Naive thymus-derived CD4-positive, alpha-beta T cell (primary cell): ENCODE results near the gene CPNE2. TPM values are rescaled to one million over a fixed set of nuclear protein-coding genes. Genes with fewer than 3 reads are reported as not detected.
A peak's percentile ranks its signal among the peaks of the same experiment; 100 is the strongest.

ENCODE experiments used
- ATAC-seq: fragments of 150-1000 bp; cut with Tn5 transposase; 2 replicates; pipeline ENCODE4 v1.10.0; 2021; ENCODE audit warnings: mild to moderate bottlenecking, moderate library complexity
- CTCF ChIA-PET: fragments of 350-600 bp; sonication (Branson Sonifier 250); formaldehyde crosslinking; loops from one replicate; lab custom pipeline; 2021; ENCODE audit warnings: antibody characterized with exemption; lab: Charles Lee
- POLR2A ChIA-PET: fragments of 350-600 bp; sonication (Branson Sonifier 250); formaldehyde crosslinking; loops from one replicate; lab custom pipeline; 2021; ENCODE audit warnings: antibody characterized with exemption, inconsistent platforms; lab: Charles Lee
- DNase-seq, 9 donors: peaks; one replicate each; pipeline versions ENCODE4 v3.0.0 to v3.0.0-alpha.2; 2020 to 2022; ENCODE audit warnings: mixed read lengths in 1 of 9
- H3K27ac ChIP-seq: one replicate; pipeline ENCODE4 v1.7.0; 2013; ENCODE audit warnings: mild to moderate bottlenecking, low read depth, low read length, moderate library complexity
- H3K27me3 ChIP-seq, 2 donors: one replicate each; pipeline ENCODE4 v1.7.0; 2013; ENCODE audit warnings: low read length in 2 of 2, mild to moderate bottlenecking in 2 of 2, moderate library complexity in 2 of 2; ENCODE audit not compliant: control insufficient read depth in 2 of 2, insufficient read depth in 2 of 2
- H3K36me3 ChIP-seq, 3 experiments: 1 replicate in 2 of 3; 2 replicates in 1 of 3; pipeline ENCODE4 v1.7.0; 2013; ENCODE audit warnings: low read length in 3 of 3, mild to moderate bottlenecking in 3 of 3, moderate library complexity in 1 of 3; ENCODE audit not compliant: insufficient read depth in 3 of 3, control insufficient read depth in 2 of 3
- H3K4me1 ChIP-seq, 2 donors: one replicate each; pipeline ENCODE4 v1.7.0; 2013; ENCODE audit warnings: low read length in 2 of 2, mild to moderate bottlenecking in 2 of 2, moderate library complexity in 1 of 2; ENCODE audit not compliant: control insufficient read depth in 2 of 2, insufficient read depth in 2 of 2
- H3K4me3 ChIP-seq: 2 replicates; pipeline ENCODE4 v1.7.0; 2013; ENCODE audit warnings: mild to moderate bottlenecking, low read length
- H3K9me3 ChIP-seq, 3 experiments: 1 replicate in 2 of 3; 2 replicates in 1 of 3; pipeline ENCODE4 v1.7.0; 2013; ENCODE audit warnings: low read length in 3 of 3; ENCODE audit not compliant: control insufficient read depth in 2 of 3
- H3K27ac Mint-ChIP-seq, 9 donors: one replicate each; pipeline ENCODE4 v1.8.0; 2020 to 2022; ENCODE audit warnings: mixed read lengths in 9 of 9, mild to moderate bottlenecking in 8 of 9, moderate library complexity in 5 of 9, inconsistent platforms in 2 of 9
- H3K27me3 Mint-ChIP-seq, 5 donors: one replicate each; pipeline ENCODE4 v1.8.0; 2021 to 2022; ENCODE audit warnings: mixed read lengths in 5 of 5, mild to moderate bottlenecking in 1 of 5
- H3K36me3 Mint-ChIP-seq, 5 donors: one replicate each; pipeline ENCODE4 v1.8.0; 2020 to 2022; ENCODE audit warnings: mixed read lengths in 5 of 5, mild to moderate bottlenecking in 3 of 5, inconsistent platforms in 1 of 5
- H3K4me1 Mint-ChIP-seq, 7 donors: one replicate each; pipeline ENCODE4 v1.8.0; 2020 to 2022; ENCODE audit warnings: mixed read lengths in 7 of 7, mild to moderate bottlenecking in 3 of 7, inconsistent platforms in 1 of 7
- H3K4me3 Mint-ChIP-seq, 10 donors: one replicate each; pipeline ENCODE4 v1.8.0; 2020 to 2022; ENCODE audit warnings: mild to moderate bottlenecking in 10 of 10, mixed read lengths in 10 of 10, moderate library complexity in 6 of 10, inconsistent platforms in 2 of 10
- H3K9me3 Mint-ChIP-seq, 11 donors: one replicate each; pipeline ENCODE4 v1.8.0; 2020 to 2022; ENCODE audit warnings: mixed read lengths in 11 of 11, mild to moderate bottlenecking in 4 of 11, inconsistent platforms in 1 of 11, moderate library complexity in 1 of 11
- intact Hi-C, 2 donors: fragments of 100-400 bp; cut with micrococcal nuclease; formaldehyde crosslinking; loops; one replicate each; pipeline ENCODE4 v1.15.1; 2023
- polyA plus RNA-seq, 2 donors: library from polyadenylated mRNA; unstranded; fragments of 300-500 nt; fragmentation: Illumina TruSeq; gene quantifications; one replicate each; pipeline ENCODE4 v1.2.3, GENCODE V29; 2021
- total RNA-seq, 6 experiments: library from RNA in 5 of 6; stranded (reverse) in 5 of 6; gene quantifications; 1 replicate in 5 of 6; 2 replicates in 1 of 6; pipeline ENCODE4 v1.2.3 and lab custom pipeline; 2021 to 2026

CPNE2 gene
- total and polyA plus RNA-seq, 7 experiments from 2014 or later = 1.1 to 12.6 (median 5.5) TPM

GRCh38 chr16:57165938-57166337, 73.6 kb downstream of the CPNE2 start:
- no peaks in the 10 kb centered on the region for H3K27me3 ChIP-seq
- H3K4me3 Mint-ChIP-seq = no peak overlapping the region
- intact Hi-C loops = loop anchor here (5.0 kb wide), 2 partner anchors 251 to 374 kb away; no protein-coding TSS in a partner anchor

GRCh38 chr16:57166451-57166850, 74.1 kb downstream of the CPNE2 start:
- H3K27me3 ChIP-seq = no peaks in the 10 kb centered on the region
- Mint-ChIP-seq H3K27me3 (no peaks in the 10 kb centered on the region), H3K4me3 (no peak overlapping the region), H3K36me3 (peaks cover 15 to 45% (median 31%) of the 10 kb centered on the region in 5 donors), H3K4me1 (peaks cover 5 to 28% (median 15%) of the 10 kb centered on the region in 7 donors), H3K9me3 (no peaks in the 10 kb centered on the region), H3K27ac (peak overlapping the region in 1 of 9 donors; percentile 2)
- H3K4me1 ChIP-seq = peaks cover 0 to 4% of the 10 kb centered on the region in 2 donors
- ChIA-PET CTCF (interaction anchor here (0.6 to 5.8 kb wide), 5 partner anchors 74 to 205 kb away, joined by 3 to 31 read pairs (median 5); partner anchors contain the start of gene CPNE2), POLR2A (interaction anchor here (0.5 to 1.0 kb wide), 2 partner anchors 53 to 74 kb away, joined by 3 to 7 read pairs; partner anchors contain the start of gene CPNE2)
- H3K27ac ChIP-seq = no peak overlapping the region
- H3K4me3 ChIP-seq = no peak overlapping the region
- peaks cover 13 to 61% (median 30%) of the 10 kb centered on the region in 3 experiments for H3K36me3 ChIP-seq
- intact Hi-C loops = loop anchor here (5.0 kb wide), 2 partner anchors 251 to 374 kb away; no protein-coding TSS in a partner anchor
- no peaks in the 10 kb centered on the region for H3K9me3 ChIP-seq
- no peak for DNase-seq
- ATAC-seq = no peak

More at GRCh38 chr16:57165938-57166337, 73.6 kb downstream of the CPNE2 start:
- DNase-seq (no peak), ATAC-seq (no peak)
- Histone ChIP-seq H3K36me3 (peaks cover 11 to 56% (median 29%) of the 10 kb centered on the region in 3 experiments), H3K27ac (no peak overlapping the region), H3K9me3 (no peaks in the 10 kb centered on the region), H3K4me3 (no peak overlapping the region), H3K4me1 (peaks cover 0 to 4% of the 10 kb centered on the region in 2 donors)
- H3K36me3 Mint-ChIP-seq = peaks cover 10 to 41% (median 27%) of the 10 kb centered on the region in 5 donors
- CTCF ChIA-PET = interaction anchor here (1.3 to 5.8 kb wide), 3 partner anchors 73 to 199 kb away, joined by 4 to 31 read pairs (median 5); partner anchors contain the start of gene CPNE2
- H3K27me3 Mint-ChIP-seq = no peaks in the 10 kb centered on the region
- no peak overlapping the region for H3K27ac Mint-ChIP-seq
- H3K4me1 Mint-ChIP-seq = peaks cover 5 to 29% (median 15%) of the 10 kb centered on the region in 7 donors
- POLR2A ChIA-PET = interaction anchor here (1.0 kb wide), 1 partner anchor 73 kb away, joined by 7 read pairs; the partner anchor contains the start of gene CPNE2
- no peaks in the 10 kb centered on the region for H3K9me3 Mint-ChIP-seq

GRCh38 chr16:57166951-57167350, 74.6 kb downstream of the CPNE2 start:
- H3K36me3 ChIP-seq = peaks cover 16 to 66% (median 35%) of the 10 kb centered on the region in 3 experiments
- Mint-ChIP-seq H3K9me3 (no peaks in the 10 kb centered on the region), H3K27me3 (no peaks in the 10 kb centered on the region), H3K36me3 (peaks cover 17 to 47% (median 35%) of the 10 kb centered on the region in 5 donors), H3K4me1 (peaks cover 5 to 28% (median 15%) of the 10 kb centered on the region in 7 donors), H3K27ac (no peak overlapping the region), H3K4me3 (no peak overlapping the region)
- no peak overlapping the region for H3K27ac ChIP-seq
- peaks cover 0 to 4% of the 10 kb centered on the region in 2 donors for H3K4me1 ChIP-seq
- no peak overlapping the region for H3K4me3 ChIP-seq
- ATAC-seq (peak; percentile 53), DNase-seq (no peak)
- ChIA-PET CTCF (interaction anchor here (0.6 to 5.8 kb wide), 5 partner anchors 74 to 206 kb away, joined by 3 to 31 read pairs (median 5); partner anchors contain the start of gene CPNE2), POLR2A (interaction anchor here (0.5 to 1.0 kb wide), 2 partner anchors 54 to 74 kb away, joined by 3 to 7 read pairs; partner anchors contain the start of gene CPNE2)
- intact Hi-C loops = loop anchor here (5.0 kb wide), 2 partner anchors 250 to 375 kb away; no protein-coding TSS in a partner anchor
- H3K9me3 ChIP-seq = no peaks in the 10 kb centered on the region
- no peaks in the 10 kb centered on the region for H3K27me3 ChIP-seq

- Histone ChIP-seq H3K4me3 (no peak overlapping the region), H3K4me1 (peaks cover 0 to 4% of the 10 kb centered on the region in 2 donors), H3K36me3 (peaks cover 22 to 72% (median 33%) of the 10 kb centered on the region in 3 experiments), H3K9me3 (no peaks in the 10 kb centered on the region), H3K27me3 (no peaks in the 10 kb centered on the region), H3K27ac (no peak overlapping the region)
- CTCF ChIA-PET = interaction anchor here (0.6 to 5.8 kb wide), 6 partner anchors 75 to 644 kb away, joined by 3 to 36 read pairs (median 4); partner anchors contain the start of gene CPNE2
- peak overlapping the region in 1 of 9 donors; percentile 61 for H3K27ac Mint-ChIP-seq
- H3K36me3 Mint-ChIP-seq = peaks cover 21 to 51% (median 37%) of the 10 kb centered on the region in 5 donors
- intact Hi-C loops = loop anchor here (5.0 kb wide), 2 partner anchors 250 to 375 kb away; no protein-coding TSS in a partner anchor
- peaks cover 5 to 28% (median 15%) of the 10 kb centered on the region in 7 donors for H3K4me1 Mint-ChIP-seq
- POLR2A ChIA-PET = interaction anchor here (0.7 kb wide), 2 partner anchors 83 to 541 kb away, joined by 3 read pairs; no protein-coding TSS in a partner anchor
- DNase-seq (no peak), ATAC-seq (no peak)
- peak overlapping the region in 1 of 10 donors; percentile 35 for H3K4me3 Mint-ChIP-seq
- no peaks in the 10 kb centered on the region for H3K27me3 Mint-ChIP-seq
- H3K9me3 Mint-ChIP-seq = no peaks in the 10 kb centered on the region
Measured at GRCh38 chr16:57167538-57167937, 75.2 kb downstream of the CPNE2 start.

- Histone ChIP-seq H3K4me1 (peaks cover 0 to 4% of the 10 kb centered on the region in 2 donors), H3K9me3 (no peaks in the 10 kb centered on the region), H3K36me3 (peaks cover 22 to 76% (median 31%) of the 10 kb centered on the region in 3 experiments), H3K27ac (no peak overlapping the region), H3K4me3 (no peak overlapping the region), H3K27me3 (no peaks in the 10 kb centered on the region)
- DNase-seq (peak in 7 of 9 donors; percentile 51 to 80 (median 69)), ATAC-seq (peak; percentile 91)
- Mint-ChIP-seq H3K9me3 (no peaks in the 10 kb centered on the region), H3K4me1 (peaks cover 5 to 28% (median 15%) of the 10 kb centered on the region in 7 donors), H3K27ac (peak overlapping the region in 2 of 9 donors; percentile 19 to 61), H3K36me3 (peaks cover 21 to 55% (median 37%) of the 10 kb centered on the region in 5 donors), H3K27me3 (no peaks in the 10 kb centered on the region), H3K4me3 (peak overlapping the region in 1 of 10 donors; percentile 35)
- intact Hi-C loops = loop anchor here (1.0 to 5.0 kb wide), 8 partner anchors 33 to 376 kb away; partner anchors contain the start of gene CPNE2 (in 1 of the 2)
- ChIA-PET POLR2A (interaction anchor here (0.7 kb wide), 2 partner anchors 83 to 541 kb away, joined by 3 read pairs; no protein-coding TSS in a partner anchor), CTCF (interaction anchor here (0.6 to 5.8 kb wide), 4 partner anchors 75 to 644 kb away, joined by 3 to 36 read pairs (median 18); partner anchors contain the start of gene CPNE2)
Measured at GRCh38 chr16:57167953-57168352, 75.6 kb downstream of the CPNE2 start.

GRCh38 chr16:57169327-57169726, 76.9 kb downstream of the CPNE2 start:
- peaks cover 22 to 71% (median 31%) of the 10 kb centered on the region in 3 experiments for H3K36me3 ChIP-seq
- H3K27ac ChIP-seq = no peak overlapping the region
- no peaks in the 10 kb centered on the region for H3K27me3 ChIP-seq
- DNase-seq (no peak), ATAC-seq (no peak)
- no peaks in the 10 kb centered on the region for H3K27me3 Mint-ChIP-seq
- no peaks in the 10 kb centered on the region for H3K9me3 Mint-ChIP-seq
- no peaks in the 10 kb centered on the region for H3K9me3 ChIP-seq
- peak overlapping the region in 1 of 9 donors; percentile 14 for H3K27ac Mint-ChIP-seq
- H3K36me3 Mint-ChIP-seq = peaks cover 21 to 48% (median 28%) of the 10 kb centered on the region in 5 donors
- H3K4me1 Mint-ChIP-seq = peaks cover 5 to 28% (median 15%) of the 10 kb centered on the region in 7 donors
- H3K4me3 Mint-ChIP-seq = no peak overlapping the region
- ChIA-PET CTCF (interaction anchor here (0.6 to 5.8 kb wide), 6 partner anchors 42 to 339 kb away, joined by 3 to 36 read pairs (median 12); partner anchors contain the start of gene CPNE2), POLR2A (interaction anchor here (0.7 to 2.4 kb wide), 2 partner anchors 86 to 162 kb away, joined by 3 to 8 read pairs; no protein-coding TSS in a partner anchor)
- peaks cover 0 to 4% of the 10 kb centered on the region in 2 donors for H3K4me1 ChIP-seq
- H3K4me3 ChIP-seq = no peak overlapping the region
- intact Hi-C loops = loop anchor here (2.0 to 5.0 kb wide), 3 partner anchors 35 to 377 kb away; no protein-coding TSS in a partner anchor
